ENCODE measurements around the gene PSD2.

DNA sequence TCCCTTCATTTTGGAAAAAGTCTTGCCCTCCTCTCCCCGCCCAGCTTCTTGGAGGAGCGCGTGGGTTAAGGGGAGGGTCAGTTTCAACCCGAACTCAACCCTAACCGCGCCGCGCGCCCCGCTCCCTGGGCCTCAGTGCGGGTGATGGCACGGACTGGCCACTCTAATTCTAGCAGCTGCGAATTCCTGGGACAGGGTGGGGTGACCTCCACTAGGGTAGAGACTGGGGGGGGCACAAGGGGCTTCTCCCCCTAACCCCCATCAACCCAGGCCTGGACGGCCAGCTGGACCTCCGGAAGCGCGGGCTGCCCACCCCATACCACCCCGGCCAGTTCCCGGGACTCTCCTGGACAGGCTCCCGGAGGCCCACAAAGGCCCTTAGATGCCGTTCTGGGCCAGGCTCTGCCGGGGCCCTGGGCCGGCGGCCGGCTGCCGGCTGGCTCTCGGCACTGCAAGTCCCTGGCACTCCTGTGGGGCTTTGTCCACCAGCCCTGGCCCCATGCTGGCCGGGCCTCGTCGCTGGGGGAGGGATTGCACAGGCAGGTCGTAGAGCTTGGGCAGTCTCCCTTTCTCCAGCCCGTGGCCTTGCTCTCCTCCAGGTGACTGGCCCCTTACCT lies 7.2 kb upstream of the PSD2 start:
- TF ChIP-seq KDM1A (IDR thresholded peaks at IDR 0.05; ENCODE audit: borderline replicate concordance) = no peak
- no peak for TF ChIP-seq POLR2A (IDR thresholded peaks at IDR 0.05; ENCODE audit: low read depth, low read length)

Measured in GM12878 (cell line).